HepG2 (cell line): ENCODE data around the gene NPBWR2. TPM values are rescaled to one million over a fixed set of nuclear protein-coding genes. Genes with fewer than 3 reads are reported as not detected.

Experiments used
- ATAC-seq: fragments of 200-7000 bp; cut with Tn5 transposase; 3 replicates; pipeline ENCODE4 v1.9.1; 2020; ENCODE audit warnings: mild to moderate bottlenecking, moderate library complexity
- BruUV-seq: library from RNA; stranded (reverse); fragments of 400-500 nt; replicated peaks from 2 replicates; lab custom pipeline; 2021; lab: Mats Ljungman, UMichigan
- CTCF ChIA-PET: fragments of 300-600 bp; formaldehyde crosslinking; extraction: SDS; loops from one replicate; lab custom pipeline; 2021; ENCODE audit warnings: low total read pairs, inconsistent platforms, low intra/inter-chr PET ratio; lab: Yijun Ruan, JAX
- POLR2A ChIA-PET: fragments of 350-600 bp; sonication (Branson Sonifier 250); formaldehyde crosslinking; loops from one replicate; lab custom pipeline; 2020; ENCODE audit warnings: antibody characterized with exemption, inconsistent platforms; lab: Yijun Ruan, JAX
- DNase-seq: peaks from one replicate; pipeline ENCODE4 v3.0.0-alpha.2; 2015; ENCODE audit warnings: low spot score
- FAIRE-seq: peaks from 3 replicates; lab custom pipeline; 2011; peaks lifted over from hg19 to GRCh38; lab: Jason Lieb, UNC
- H2AFZ ChIP-seq: one replicate; pipeline ENCODE4 v1.6.1; 2011; ENCODE audit warnings: low read length, inconsistent platforms
- H3K27ac ChIP-seq: fragments of 300-600 bp; 3 replicates; pipeline ENCODE4 v1.8.0; 2011; ENCODE audit warnings: mixed run types, mild to moderate bottlenecking, mixed read lengths, low read length, inconsistent platforms; ENCODE audit not compliant: insufficient read depth; ENCODE audit errors: extremely low read length
- H3K27me3 ChIP-seq, 2 experiments: fragments of 200-600 bp in 1 of 2; 2 replicates in 1 of 2; 3 replicates in 1 of 2; pipeline versions ENCODE4 v1.6.0 to v1.8.0; 2011; ENCODE audit warnings: low read length in 2 of 2, mild to moderate bottlenecking in 2 of 2, moderate library complexity in 2 of 2, inconsistent platforms in 1 of 2; ENCODE audit not compliant: insufficient read depth in 2 of 2, control insufficient read depth in 1 of 2
- H3K36me3 ChIP-seq, 2 experiments: fragments of 200-600 bp in 1 of 2; replicated peaks in 1 of 2; 2 replicates in 1 of 2; 3 replicates in 1 of 2; pipeline versions ENCODE4 v1.5.1 to v1.8.0; 2011; ENCODE audit warnings: low read length in 2 of 2, inconsistent platforms in 1 of 2; ENCODE audit not compliant: insufficient read depth in 2 of 2, control insufficient read depth in 1 of 2
- H3K4me1 ChIP-seq: 2 replicates; pipeline ENCODE4 v1.5.1; 2012; ENCODE audit warnings: low read length, inconsistent platforms; ENCODE audit not compliant: insufficient read depth
- H3K4me2 ChIP-seq: 2 replicates; pipeline ENCODE4 v1.6.0; 2011; ENCODE audit warnings: low read depth, low read length, inconsistent platforms
- H3K4me3 ChIP-seq, 3 experiments: fragments of 200-600 bp in 1 of 3; sonication (generic), shearing (Covaris generic) in 1 of 3; replicated peaks in 1 of 3; 2 replicates each; pipeline ENCODE4 v1.5.1; 2011 to 2016; ENCODE audit warnings: low read length in 3 of 3, inconsistent platforms in 2 of 3, low read depth in 2 of 3, mild to moderate bottlenecking in 2 of 3, control low read depth in 1 of 3, mixed read lengths in 1 of 3; ENCODE audit not compliant: insufficient read depth in 1 of 3
- H3K79me2 ChIP-seq: one replicate; pipeline ENCODE4 v1.6.1; 2011; ENCODE audit warnings: low read length, inconsistent platforms; ENCODE audit not compliant: insufficient read depth
- H3K9ac ChIP-seq: 2 replicates; pipeline ENCODE4 v1.6.0; 2011; ENCODE audit warnings: mild to moderate bottlenecking, low read depth, low read length, inconsistent platforms; ENCODE audit not compliant: insufficient read depth
- H3K9me3 ChIP-seq: 2 replicates; pipeline ENCODE4 v1.5.1; 2012; ENCODE audit warnings: mild to moderate bottlenecking, low read length
- H4K20me1 ChIP-seq: 2 replicates; pipeline ENCODE4 v1.6.0; 2011; ENCODE audit warnings: inconsistent platforms, mild to moderate bottlenecking, low read length, moderate library complexity; ENCODE audit not compliant: insufficient read depth
- ATF7-NPFF ChIP-seq: sonication (generic); formaldehyde crosslinking; IDR thresholded peaks from 2 replicates; pipeline ENCODE4 v1.8.1; 2023; ENCODE audit warnings: mild to moderate bottlenecking, low read depth, missing genetic modification reagents, moderate library complexity
- CBX5 ChIP-seq: sonication (generic); formaldehyde crosslinking; IDR thresholded peaks from 2 replicates; pipeline ENCODE4 v1.4.0; 2020; ENCODE audit warnings: missing genetic modification reagents, borderline replicate concordance
- ETV6 ChIP-seq: sonication (generic); formaldehyde crosslinking; conservative IDR thresholded peaks from 2 replicates; pipeline ENCODE4 v1.4.0; 2020; ENCODE audit warnings: missing genetic modification reagents
- IKZF4 ChIP-seq: sonication (generic); formaldehyde crosslinking; IDR thresholded peaks from 2 replicates; pipeline ENCODE4 v1.5.1; 2020; ENCODE audit warnings: borderline replicate concordance, mild to moderate bottlenecking, low read depth, missing genetic modification reagents; ENCODE audit errors: not compliant biosample characterization
- KAT7 ChIP-seq: IDR thresholded peaks from 2 replicates; pipeline ENCODE4 v1.6.1; 2018; ENCODE audit warnings: borderline replicate concordance, missing compliant biosample characterization
- MATR3 ChIP-seq: sonication (generic); formaldehyde crosslinking; IDR thresholded peaks from 2 replicates; pipeline ENCODE4 v1.4.0; 2020; ENCODE audit warnings: missing genetic modification reagents
- PCBP1 ChIP-seq: fragments of 200-400 bp; formaldehyde crosslinking; IDR thresholded peaks from 2 replicates; pipeline ENCODE4 v1.6.1; 2017; ENCODE audit warnings: mild to moderate bottlenecking, low read depth, low read length, borderline replicate concordance
- RBFOX2 ChIP-seq: fragments of 200-400 bp; formaldehyde crosslinking; IDR thresholded peaks from 2 replicates; pipeline ENCODE4 v1.6.1; 2017; ENCODE audit warnings: low read depth, mild to moderate bottlenecking, low read length
- SETDB1 ChIP-seq: sonication (generic); formaldehyde crosslinking; IDR thresholded peaks from 2 replicates; pipeline ENCODE4 v1.5.1; 2020; ENCODE audit warnings: missing genetic modification reagents, mild to moderate bottlenecking, borderline replicate concordance
- SP2 ChIP-seq: sonication (generic); formaldehyde crosslinking; IDR thresholded peaks from 2 replicates; pipeline ENCODE4 v1.5.1; 2020; ENCODE audit warnings: mild to moderate bottlenecking, missing genetic modification reagents
- TARDBP ChIP-seq: sonication (generic); formaldehyde crosslinking; IDR thresholded peaks from 2 replicates; pipeline ENCODE4 v1.8.0; 2022; ENCODE audit warnings: mild to moderate bottlenecking, missing genetic modification reagents
- TFDP1 ChIP-seq: IDR thresholded peaks from 2 replicates; pipeline ENCODE4 v1.6.1; 2016; ENCODE audit warnings: missing compliant biosample characterization, missing genetic modification reagents, borderline replicate concordance
- ZFP36 ChIP-seq: fragments of 150-350 bp; IDR thresholded peaks from 2 replicates; pipeline ENCODE4 v1.6.1; 2018; ENCODE audit warnings: borderline replicate concordance, low read length, low read depth; ENCODE audit not compliant: partially characterized antibody
- ZMYM3 ChIP-seq: sonication (generic); formaldehyde crosslinking; IDR thresholded peaks from 2 replicates; pipeline ENCODE4 v1.5.1; 2020; ENCODE audit warnings: mild to moderate bottlenecking, missing genetic modification reagents
- ZNF136 ChIP-seq: sonication (generic); formaldehyde crosslinking; IDR thresholded peaks from 2 replicates; pipeline ENCODE4 v1.8.1; 2022; ENCODE audit warnings: low read depth, mild to moderate bottlenecking, moderate library complexity, missing genetic modification reagents
- ZNF235 ChIP-seq: sonication (generic); formaldehyde crosslinking; IDR thresholded peaks from 2 replicates; pipeline ENCODE4 v1.8.1; 2023; ENCODE audit warnings: mild to moderate bottlenecking, missing genetic modification reagents, borderline replicate concordance
- ZNF292 ChIP-seq: sonication (generic); formaldehyde crosslinking; IDR thresholded peaks from 2 replicates; pipeline ENCODE4 v1.8.1; 2022; ENCODE audit warnings: mild to moderate bottlenecking, low read depth, missing genetic modification reagents, borderline replicate concordance
- ZNF34 ChIP-seq: sonication (generic); formaldehyde crosslinking; IDR thresholded peaks from 2 replicates; pipeline ENCODE4 v1.4.0; 2020; ENCODE audit warnings: mild to moderate bottlenecking, missing genetic modification reagents, borderline replicate concordance
- ZNF543 ChIP-seq: sonication (generic); formaldehyde crosslinking; IDR thresholded peaks from 2 replicates; pipeline ENCODE4 v1.4.0; 2020; ENCODE audit warnings: mild to moderate bottlenecking, missing genetic modification reagents
- ZNF687 ChIP-seq: sonication (generic); formaldehyde crosslinking; IDR thresholded peaks from 2 replicates; pipeline ENCODE4 v1.5.1; 2020; ENCODE audit warnings: mild to moderate bottlenecking, missing genetic modification reagents, moderate library complexity
- WGBS: methylation state at CpG from one replicate; pipeline ENCODE4 v1.1.6; 2017; ENCODE audit warnings: low lambda C conversion rate; 5-methylcytosine and 5-hydroxymethylcytosine counted together
- in situ Hi-C: cut with HindIII; loops from 2 replicates; pipeline ENCODE4 v1.10.0; 2017; ENCODE audit warnings: low pct_unique_long_range_greater_than_20kb; ENCODE audit not compliant: extremely low pct_ligation_motif_present
- intact Hi-C: fragments of 100-400 bp; cut with micrococcal nuclease; formaldehyde crosslinking; loops from one replicate; pipeline ENCODE4 v1.10.0; 2022; ENCODE audit not compliant: unreplicated experiment
- polyA plus RNA-seq, 8 experiments: library from polyadenylated mRNA; depleted of rRNA in 3 of 8; stranded (reverse) in 7 of 8; unstranded in 1 of 8; fragments of >200 nt; fragmentation: Illumina TruSeq in 4 of 8; extraction: Trizol in 4 of 8; gene quantifications; 2 replicates each; pipeline versions ENCODE4 v1.2.1 to v1.2.3, GENCODE V29; 2011 to 2016; ENCODE audit warnings: low read depth in 4 of 8, missing spikeins in 1 of 8, mixed read lengths in 1 of 8; ENCODE audit not compliant: insufficient read depth in 1 of 8
- total RNA-seq, 5 experiments: library from RNA; depleted of rRNA; stranded (reverse); fragments of >200 nt; fragmentation: Illumina TruSeq; extraction: Trizol; gene quantifications; 2 replicates each; pipeline ENCODE4 v1.2.3, GENCODE V29; 2016; ENCODE audit warnings: low read depth in 1 of 5

NPBWR2 gene
- total and polyA plus RNA-seq, 2 of the 13 experiments (the other 11 are each of a cell fraction or from before 2014, with no cell fraction given) = not detected

GRCh38 chr20:64112691-64113443 lies 5.5 kb upstream of the NPBWR2 start:
- H3K9me3 ChIP-seq = no peaks in the 10 kb centered on the region
- in situ Hi-C loops (no loop called here), intact Hi-C loops (no loop called here)
- H3K27ac ChIP-seq = no peak overlapping the region
- FAIRE-seq (no peak), ATAC-seq (no peak; the same call in 2 of the 3 replicates), DNase-seq (no peak)
- H3K79me2 ChIP-seq = no peaks in the 10 kb centered on the region
- CTCF ChIA-PET = no interaction called here
- POLR2A ChIA-PET = no interaction called here
- no peak overlapping the region for H2AFZ ChIP-seq
- H3K36me3 ChIP-seq = no peaks in the 10 kb centered on the region
- BruUV-seq = no TSS peak
- peaks cover 5% of the 10 kb centered on the region; the same call in 1 of the 2 replicates for H4K20me1 ChIP-seq
- H3K4me3 ChIP-seq = no peak overlapping the region
- 23% methylated on average over 17 of the region's 18 CpGs for WGBS
- H3K27me3 ChIP-seq = peaks cover 34 to 73% of the 10 kb centered on the region in 2 experiments
- H3K4me2 ChIP-seq = no peak overlapping the region
- no peak overlapping the region for H3K9ac ChIP-seq
- peaks cover 21% of the 10 kb centered on the region for H3K4me1 ChIP-seq
- TF ChIP-seq ZFP36 (peak; percentile 70), ATF7-NPFF (CRISPR knock-in tag) (no peak), ZNF235 (no peak), ZNF292 (CRISPR knock-in tag) (0 out of 2 replicates have a peak, but pooled peaks have one; percentile 20), KAT7 (CRISPR knock-in tag) (no peak), MATR3 (CRISPR knock-in tag) (no peak), CBX5 (CRISPR knock-in tag) (no peak), ZNF543 (CRISPR knock-in tag) (no peak), IKZF4 (CRISPR knock-in tag) (no peak), TFDP1 (CRISPR knock-in tag) (no peak), ETV6 (CRISPR knock-in tag) (no peak), SETDB1 (CRISPR knock-in tag) (no peak), ZNF136 (CRISPR knock-in tag) (no peak), ZMYM3 (peak; percentile 65), TARDBP (no peak), ZNF34 (CRISPR knock-in tag) (no peak), PCBP1 (no peak), ZNF687 (CRISPR knock-in tag) (0 out of 2 replicates have a peak, but pooled peaks have one; percentile 1), SP2 (0 out of 2 replicates have a peak, but pooled peaks have one; percentile 16), RBFOX2 (no peak)
